ENCODE data around the gene MKKS. TPM values are rescaled to one million over a fixed set of nuclear protein-coding genes. Genes with fewer than 3 reads are reported as not detected.

The MKKS gene
- total and polyA plus RNA-seq, 2 of the 13 experiments (the other 11 are each of a cell fraction or from before 2014, with no cell fraction given) = 26.7 to 34.5 TPM

DNA sequence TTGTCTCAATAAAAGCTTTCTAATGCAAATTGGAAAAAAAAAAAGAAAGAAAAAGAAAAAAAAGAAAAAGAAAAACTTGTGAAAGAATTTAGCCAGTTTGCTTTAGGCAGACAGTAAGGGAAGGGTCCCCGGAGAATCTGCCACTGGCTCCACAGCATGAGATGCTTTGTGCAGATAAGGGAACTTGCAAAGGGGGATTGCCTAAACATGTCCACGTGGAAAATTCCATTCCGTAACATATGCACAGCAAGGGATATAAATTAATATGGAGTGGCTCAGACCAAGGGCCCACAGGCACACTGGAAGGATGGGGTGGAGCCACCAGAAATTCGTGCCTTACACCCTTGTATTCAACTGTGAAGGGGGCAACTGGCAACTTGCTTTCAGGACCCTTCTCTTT lies 45.4 kb downstream of the MKKS start:
- no peaks in the 10 kb centered on the region for H3K79me2 ChIP-seq (ENCODE audit: insufficient read depth, low read length)
- no peaks in the 10 kb centered on the region for H3K27me3 ChIP-seq (ENCODE audit: control insufficient read depth in 1 of 2, insufficient read depth in 2 of 2, low read length in 2 of 2)
- H3K9ac ChIP-seq (ENCODE audit: insufficient read depth, low read depth, low read length) = no peak overlapping the region
- peak; percentile 34; the same call in 1 of the 3 replicates for ATAC-seq
- no peak overlapping the region for H3K27ac ChIP-seq (ENCODE audit: extremely low read length, insufficient read depth, low read length)
- H3K4me2 ChIP-seq (ENCODE audit: low read depth, low read length) = no peak overlapping the region
- TF ChIP-seq DMAP1 (CRISPR knock-in tag; IDR thresholded peaks at IDR 0.05) (0 out of 2 replicates have a peak, but pooled peaks have one; percentile 15), ZFYVE20 (CRISPR knock-in tag; IDR thresholded peaks at IDR 0.05; ENCODE audit: borderline replicate concordance, low read depth) (no peak), ZNF644 (CRISPR knock-in tag; IDR thresholded peaks at IDR 0.05; ENCODE audit: low read depth) (peak; percentile 30; the same call in 1 of the 2 replicates), TP53 (CRISPR knock-in tag; conservative IDR thresholded peaks at IDR 0.05) (peak; percentile 90), NFIC (IDR thresholded peaks at IDR 0.05; ENCODE audit: low read length) (0 out of 2 replicates have a peak, but pooled peaks have one; percentile 28)
- TF ChIP-seq, protein P1, sequence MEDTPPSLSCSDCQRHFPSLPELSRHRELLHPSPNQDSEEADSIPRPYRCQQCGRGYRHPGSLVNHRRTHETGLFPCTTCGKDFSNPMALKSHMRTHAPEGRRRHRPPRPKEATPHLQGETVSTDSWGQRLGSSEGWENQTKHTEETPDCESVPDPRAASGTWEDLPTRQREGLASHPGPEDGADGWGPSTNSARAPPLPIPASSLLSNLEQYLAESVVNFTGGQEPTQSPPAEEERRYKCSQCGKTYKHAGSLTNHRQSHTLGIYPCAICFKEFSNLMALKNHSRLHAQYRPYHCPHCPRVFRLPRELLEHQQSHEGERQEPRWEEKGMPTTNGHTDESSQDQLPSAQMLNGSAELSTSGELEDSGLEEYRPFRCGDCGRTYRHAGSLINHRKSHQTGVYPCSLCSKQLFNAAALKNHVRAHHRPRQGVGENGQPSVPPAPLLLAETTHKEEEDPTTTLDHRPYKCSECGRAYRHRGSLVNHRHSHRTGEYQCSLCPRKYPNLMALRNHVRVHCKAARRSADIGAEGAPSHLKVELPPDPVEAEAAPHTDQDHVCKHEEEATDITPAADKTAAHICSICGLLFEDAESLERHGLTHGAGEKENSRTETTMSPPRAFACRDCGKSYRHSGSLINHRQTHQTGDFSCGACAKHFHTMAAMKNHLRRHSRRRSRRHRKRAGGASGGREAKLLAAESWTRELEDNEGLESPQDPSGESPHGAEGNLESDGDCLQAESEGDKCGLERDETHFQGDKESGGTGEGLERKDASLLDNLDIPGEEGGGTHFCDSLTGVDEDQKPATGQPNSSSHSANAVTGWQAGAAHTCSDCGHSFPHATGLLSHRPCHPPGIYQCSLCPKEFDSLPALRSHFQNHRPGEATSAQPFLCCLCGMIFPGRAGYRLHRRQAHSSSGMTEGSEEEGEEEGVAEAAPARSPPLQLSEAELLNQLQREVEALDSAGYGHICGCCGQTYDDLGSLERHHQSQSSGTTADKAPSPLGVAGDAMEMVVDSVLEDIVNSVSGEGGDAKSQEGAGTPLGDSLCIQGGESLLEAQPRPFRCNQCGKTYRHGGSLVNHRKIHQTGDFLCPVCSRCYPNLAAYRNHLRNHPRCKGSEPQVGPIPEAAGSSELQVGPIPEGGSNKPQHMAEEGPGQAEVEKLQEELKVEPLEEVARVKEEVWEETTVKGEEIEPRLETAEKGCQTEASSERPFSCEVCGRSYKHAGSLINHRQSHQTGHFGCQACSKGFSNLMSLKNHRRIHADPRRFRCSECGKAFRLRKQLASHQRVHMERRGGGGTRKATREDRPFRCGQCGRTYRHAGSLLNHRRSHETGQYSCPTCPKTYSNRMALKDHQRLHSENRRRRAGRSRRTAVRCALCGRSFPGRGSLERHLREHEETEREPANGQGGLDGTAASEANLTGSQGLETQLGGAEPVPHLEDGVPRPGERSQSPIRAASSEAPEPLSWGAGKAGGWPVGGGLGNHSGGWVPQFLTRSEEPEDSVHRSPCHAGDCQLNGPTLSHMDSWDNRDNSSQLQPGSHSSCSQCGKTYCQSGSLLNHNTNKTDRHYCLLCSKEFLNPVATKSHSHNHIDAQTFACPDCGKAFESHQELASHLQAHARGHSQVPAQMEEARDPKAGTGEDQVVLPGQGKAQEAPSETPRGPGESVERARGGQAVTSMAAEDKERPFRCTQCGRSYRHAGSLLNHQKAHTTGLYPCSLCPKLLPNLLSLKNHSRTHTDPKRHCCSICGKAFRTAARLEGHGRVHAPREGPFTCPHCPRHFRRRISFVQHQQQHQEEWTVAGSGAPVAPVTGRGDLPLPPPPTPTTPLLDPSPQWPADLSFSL (CRISPR knock-in tag; IDR thresholded peaks at IDR 0.05) = no peak
- TF ChIP-seq, protein P2, sequence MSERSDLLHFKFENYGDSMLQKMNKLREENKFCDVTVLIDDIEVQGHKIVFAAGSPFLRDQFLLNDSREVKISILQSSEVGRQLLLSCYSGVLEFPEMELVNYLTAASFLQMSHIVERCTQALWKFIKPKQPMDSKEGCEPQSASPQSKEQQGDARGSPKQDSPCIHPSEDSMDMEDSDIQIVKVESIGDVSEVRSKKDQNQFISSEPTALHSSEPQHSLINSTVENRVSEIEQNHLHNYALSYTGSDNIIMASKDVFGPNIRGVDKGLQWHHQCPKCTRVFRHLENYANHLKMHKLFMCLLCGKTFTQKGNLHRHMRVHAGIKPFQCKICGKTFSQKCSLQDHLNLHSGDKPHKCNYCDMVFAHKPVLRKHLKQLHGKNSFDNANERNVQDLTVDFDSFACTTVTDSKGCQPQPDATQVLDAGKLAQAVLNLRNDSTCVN (CRISPR knock-in tag; IDR thresholded peaks at IDR 0.05; ENCODE audit: borderline replicate concordance) = no peak
- peaks cover 5% of the 10 kb centered on the region; the same call in 1 of the 2 replicates for H3K9me3 ChIP-seq (ENCODE audit: low read length)
- peaks cover 17% of the 10 kb centered on the region for H3K4me1 ChIP-seq (ENCODE audit: insufficient read depth, low read length)
- 60% methylated on average over 4 of the region's 4 CpGs for WGBS (ENCODE audit: low lambda C conversion rate)
- no peaks in the 10 kb centered on the region for H4K20me1 ChIP-seq (ENCODE audit: insufficient read depth, low read length)
- no TSS peak for BruUV-seq (replicated peaks)
- no peak for DNase-seq (ENCODE audit: low spot score)
- in situ Hi-C loops (cut with HindIII; ENCODE audit: extremely low pct_ligation_motif_present, low pct_unique_long_range_greater_than_20kb) (no loop called here), intact Hi-C loops (cut with micrococcal nuclease; ENCODE audit: unreplicated experiment) (no loop called here)
- H3K4me3 ChIP-seq (replicated peaks in 1 of 3; ENCODE audit: insufficient read depth in 1 of 3, low read depth in 2 of 3, low read length in 3 of 3) = no peak overlapping the region
- no peak for FAIRE-seq
- POLR2A ChIA-PET = no interaction called here
- CTCF ChIA-PET (ENCODE audit: low intra/inter-chr PET ratio, low total read pairs) = no interaction called here
- H3K36me3 ChIP-seq (replicated peaks in 1 of 2; ENCODE audit: control insufficient read depth in 1 of 2, insufficient read depth in 2 of 2, low read length in 2 of 2) = no peaks in the 10 kb centered on the region
- H2AFZ ChIP-seq (ENCODE audit: low read length) = no peak overlapping the region

Data from HepG2 (cell line).